HepG2 (cell line): ENCODE measurements around the gene ASTN2. TPM values are rescaled to one million over a fixed set of nuclear protein-coding genes. Genes with fewer than 3 reads are reported as not detected.

ENCODE experiments used
- ARID3A ChIP-seq: IDR thresholded peaks from 2 replicates; pipeline ENCODE4 v1.6.1; 2012; ENCODE audit warnings: low read depth, low read length, improper control_type of control experiment
- ATM ChIP-seq: fragments of 450-650 bp; IDR thresholded peaks from 2 replicates; pipeline ENCODE4 v1.7.1; 2017; ENCODE audit warnings: mild to moderate bottlenecking, borderline replicate concordance
- CEBPB ChIP-seq: IDR thresholded peaks from 2 replicates; pipeline ENCODE4 v1.6.1; 2011; ENCODE audit warnings: low read depth, low read length, improper control_type of control experiment, borderline replicate concordance
- CEBPZ ChIP-seq: IDR thresholded peaks from 2 replicates; pipeline ENCODE4 v1.6.1; 2012; ENCODE audit warnings: low read length, improper control_type of control experiment
- KMT2A ChIP-seq: sonication (generic); formaldehyde crosslinking; IDR thresholded peaks from 2 replicates; pipeline ENCODE4 v1.4.0; 2020; ENCODE audit warnings: missing genetic modification reagents
- MTA3 ChIP-seq: sonication (generic); formaldehyde crosslinking; IDR thresholded peaks from 2 replicates; pipeline ENCODE4 v1.4.0; 2020; ENCODE audit warnings: missing genetic modification reagents
- NCOA2 ChIP-seq: sonication (generic); formaldehyde crosslinking; IDR thresholded peaks from 2 replicates; pipeline ENCODE4 v1.8.0; 2022; ENCODE audit warnings: inconsistent platforms
- NONO ChIP-seq, 2 experiments: fragments of 450-650 bp in 1 of 2; sonication (generic) in 1 of 2; formaldehyde crosslinking in 1 of 2; IDR thresholded peaks in 1 of 2; conservative IDR thresholded peaks in 1 of 2; 2 replicates each; pipeline versions ENCODE4 v1.6.1 to v1.8.0; 2017 to 2022; ENCODE audit warnings: mild to moderate bottlenecking in 1 of 2, missing genetic modification reagents in 1 of 2, moderate library complexity in 1 of 2
- NR2F6 ChIP-seq, 2 experiments: IDR thresholded peaks; 2 replicates each; pipeline ENCODE4 v1.6.1; 2016; ENCODE audit warnings: antibody characterized with exemption in 1 of 2, mild to moderate bottlenecking in 1 of 2
- PAXIP1 ChIP-seq: sonication (generic); formaldehyde crosslinking; conservative IDR thresholded peaks from 2 replicates; pipeline ENCODE4 v1.4.0; 2020; ENCODE audit warnings: mild to moderate bottlenecking, missing genetic modification reagents, moderate library complexity
- RXRB ChIP-seq: IDR thresholded peaks from 2 replicates; pipeline ENCODE4 v1.6.1; 2016; ENCODE audit warnings: borderline replicate concordance, missing genetic modification reagents, missing compliant biosample characterization
- SOX6 ChIP-seq, 2 experiments: fragments of 450-650 bp in 1 of 2; sonication (generic) in 1 of 2; formaldehyde crosslinking in 1 of 2; IDR thresholded peaks; 2 replicates each; pipeline versions ENCODE4 v1.4.0 to v1.6.1; 2017 to 2020; ENCODE audit warnings: antibody characterized with exemption in 1 of 2, mild to moderate bottlenecking in 1 of 2, missing genetic modification reagents in 1 of 2
- TP53 ChIP-seq: sonication (generic); formaldehyde crosslinking; conservative IDR thresholded peaks from 2 replicates; pipeline ENCODE4 v1.4.0; 2020; ENCODE audit warnings: missing genetic modification reagents
- ZNF121 ChIP-seq: sonication (generic); formaldehyde crosslinking; IDR thresholded peaks from 2 replicates; pipeline ENCODE4 v1.5.0; 2020; ENCODE audit warnings: mild to moderate bottlenecking, missing genetic modification reagents
- ZNF652 ChIP-seq: IDR thresholded peaks from 2 replicates; pipeline ENCODE4 v1.6.1; 2016; ENCODE audit warnings: low read depth, borderline replicate concordance
- ZNF790 ChIP-seq: sonication (generic); formaldehyde crosslinking; IDR thresholded peaks from 2 replicates; pipeline ENCODE4 v1.8.0; 2022; ENCODE audit warnings: missing genetic modification reagents, mild to moderate bottlenecking, borderline replicate concordance
- ZNF792 ChIP-seq: IDR thresholded peaks from 2 replicates; pipeline ENCODE4 v1.6.1; 2016
- ZXDC ChIP-seq: sonication (generic); formaldehyde crosslinking; IDR thresholded peaks from 2 replicates; pipeline ENCODE4 v1.5.0; 2020; ENCODE audit warnings: mild to moderate bottlenecking, missing genetic modification reagents
- polyA plus RNA-seq, 8 experiments: library from polyadenylated mRNA; depleted of rRNA in 3 of 8; stranded (reverse) in 7 of 8; unstranded in 1 of 8; fragments of >200 nt; fragmentation: Illumina TruSeq in 4 of 8; extraction: Trizol in 4 of 8; gene quantifications; 2 replicates each; pipeline versions ENCODE4 v1.2.1 to v1.2.3, GENCODE V29; 2011 to 2016; ENCODE audit warnings: low read depth in 4 of 8, missing spikeins in 1 of 8, mixed read lengths in 1 of 8; ENCODE audit not compliant: insufficient read depth in 1 of 8
- total RNA-seq, 5 experiments: library from RNA; depleted of rRNA; stranded (reverse); fragments of >200 nt; fragmentation: Illumina TruSeq; extraction: Trizol; gene quantifications; 2 replicates each; pipeline ENCODE4 v1.2.3, GENCODE V29; 2016; ENCODE audit warnings: low read depth in 1 of 5

ASTN2 gene
- total and polyA plus RNA-seq, 2 of the 13 experiments (the other 11 are each of a cell fraction or from before 2014, with no cell fraction given): 5.2 to 13.5 TPM

GRCh38 chr9:116524778-116525470 lies 889.9 kb downstream of the ASTN2 start (continued):
- peak; percentile 63 for TF ChIP-seq PAXIP1 (CRISPR knock-in tag)
- TF ChIP-seq ZNF792 (CRISPR knock-in tag): no peak
- no peak for TF ChIP-seq NONO (IDR thresholded peaks at IDR 0.05)
- no peak for TF ChIP-seq NONO (CRISPR knock-in tag; conservative IDR thresholded peaks at IDR 0.05)
- no peak for TF ChIP-seq KMT2A
- TF ChIP-seq CEBPB: no peak
- peak; percentile 74 for TF ChIP-seq RXRB (CRISPR knock-in tag)
- no peak for TF ChIP-seq SOX6 (IDR thresholded peaks at IDR 0.05)
- TF ChIP-seq SOX6 (CRISPR knock-in tag; IDR thresholded peaks at IDR 0.05): peak; percentile 40; the same call in 1 of the 2 replicates
- no peak for TF ChIP-seq ZNF652 (CRISPR knock-in tag)
- 0 out of 2 replicates have a peak, but pooled peaks have one; percentile 37 for TF ChIP-seq NCOA2
- TF ChIP-seq ARID3A: no peak
- TF ChIP-seq NR2F6 (IDR thresholded peaks at IDR 0.05): peak; percentile 53; the same call in 1 of the 2 replicates
- TF ChIP-seq NR2F6 (CRISPR knock-in tag; IDR thresholded peaks at IDR 0.05): 0 out of 2 replicates have a peak, but pooled peaks have one; percentile 12
- no peak for TF ChIP-seq CEBPZ
- TF ChIP-seq TP53 (CRISPR knock-in tag): no peak
- TF ChIP-seq ZNF790 (CRISPR knock-in tag): no peak
- TF ChIP-seq ATM: no peak
- no peak for TF ChIP-seq ZXDC (CRISPR knock-in tag)
- no peak for TF ChIP-seq MTA3 (CRISPR knock-in tag)
- no peak for TF ChIP-seq ZNF121
